Loucy (cell line): ENCODE data around the gene OGFR.

ENCODE experiments used
- CTCF ChIP-seq: fragments of 200-600 bp; sonication (generic); conservative IDR thresholded peaks from 2 replicates; pipeline ENCODE4 v1.5.1; 2014; ENCODE audit warnings: mild to moderate bottlenecking, antibody characterized with exemption, low read length
- EZH2phosphoT487 ChIP-seq: fragments of 200-600 bp; IDR thresholded peaks from 2 replicates; pipeline ENCODE4 v1.6.1; 2018; ENCODE audit warnings: antibody characterized with exemption, mild to moderate bottlenecking, moderate library complexity, borderline replicate concordance

- TF ChIP-seq CTCF (no peak), EZH2phosphoT487 (no peak)
These were observed 14.2 kb downstream of the OGFR start for GRCh38 chr20:62818592-62819493.
